AG04449 (cell line): Measurements from ENCODE around the gene SLIT3.

Source experiments
- CTCF ChIA-PET: fragments of 350-600 bp; formaldehyde crosslinking; extraction: SDS; loops from one replicate; lab custom pipeline; 2021; ENCODE audit warnings: antibody characterized with exemption; lab: Yijun Ruan, JAX
- POLR2A ChIA-PET: fragments of 400-600, 350-600 bp; formaldehyde crosslinking; extraction: SDS; loops from one replicate; lab custom pipeline; 2020; ENCODE audit warnings: antibody characterized with exemption, inconsistent platforms; lab: Yijun Ruan, JAX
- DNase-seq: peaks from one replicate; pipeline ENCODE4 v3.0.0-alpha.2; 2010; ENCODE audit warnings: low read depth, low spot score
- H3K4me3 ChIP-seq: 2 replicates; pipeline ENCODE4 v1.5.1; 2011; ENCODE audit warnings: low read depth, mild to moderate bottlenecking, control low read depth, low read length
- TF ChIP-seq, protein P1 (sequence below): IDR thresholded peaks from one replicate; pipeline ENCODE4 v1.5.1; 2011; ENCODE audit warnings: mild to moderate bottlenecking, moderate library complexity, low read length, control low read depth, inconsistent platforms; ENCODE audit not compliant: insufficient read depth; ENCODE audit errors: missing control alignments

SLIT3 gene

DNA sequence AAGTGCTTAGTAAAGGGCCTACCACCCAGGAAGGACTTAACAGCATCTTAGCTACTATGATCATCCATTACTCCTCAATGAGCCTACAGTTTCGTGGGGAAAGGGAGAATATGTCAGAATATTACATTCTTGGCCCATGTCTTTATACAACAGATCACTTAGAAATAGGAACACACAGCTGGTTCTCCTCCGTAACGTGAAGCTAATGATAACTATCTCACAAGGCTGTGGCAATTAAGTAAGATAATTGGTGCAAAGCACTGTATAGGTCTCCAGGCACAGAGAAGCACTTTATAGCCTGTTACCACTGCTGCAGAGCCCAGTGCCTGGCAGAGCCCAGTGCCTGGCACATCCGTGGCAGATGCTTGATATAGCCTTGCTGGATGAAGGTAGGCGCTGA, 347.6 kb downstream of the SLIT3 start:
- no peak overlapping the region for H3K4me3 ChIP-seq
- CTCF ChIA-PET, result interaction anchor here (1.3 kb wide), 1 partner anchor 629 kb away, joined by 4 read pairs; no protein-coding TSS in a partner anchor
- DNase-seq, result no peak
- POLR2A ChIA-PET, result no interaction called here
- TF ChIP-seq, protein P1, sequence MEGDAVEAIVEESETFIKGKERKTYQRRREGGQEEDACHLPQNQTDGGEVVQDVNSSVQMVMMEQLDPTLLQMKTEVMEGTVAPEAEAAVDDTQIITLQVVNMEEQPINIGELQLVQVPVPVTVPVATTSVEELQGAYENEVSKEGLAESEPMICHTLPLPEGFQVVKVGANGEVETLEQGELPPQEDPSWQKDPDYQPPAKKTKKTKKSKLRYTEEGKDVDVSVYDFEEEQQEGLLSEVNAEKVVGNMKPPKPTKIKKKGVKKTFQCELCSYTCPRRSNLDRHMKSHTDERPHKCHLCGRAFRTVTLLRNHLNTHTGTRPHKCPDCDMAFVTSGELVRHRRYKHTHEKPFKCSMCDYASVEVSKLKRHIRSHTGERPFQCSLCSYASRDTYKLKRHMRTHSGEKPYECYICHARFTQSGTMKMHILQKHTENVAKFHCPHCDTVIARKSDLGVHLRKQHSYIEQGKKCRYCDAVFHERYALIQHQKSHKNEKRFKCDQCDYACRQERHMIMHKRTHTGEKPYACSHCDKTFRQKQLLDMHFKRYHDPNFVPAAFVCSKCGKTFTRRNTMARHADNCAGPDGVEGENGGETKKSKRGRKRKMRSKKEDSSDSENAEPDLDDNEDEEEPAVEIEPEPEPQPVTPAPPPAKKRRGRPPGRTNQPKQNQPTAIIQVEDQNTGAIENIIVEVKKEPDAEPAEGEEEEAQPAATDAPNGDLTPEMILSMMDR, result no peak

DNA sequence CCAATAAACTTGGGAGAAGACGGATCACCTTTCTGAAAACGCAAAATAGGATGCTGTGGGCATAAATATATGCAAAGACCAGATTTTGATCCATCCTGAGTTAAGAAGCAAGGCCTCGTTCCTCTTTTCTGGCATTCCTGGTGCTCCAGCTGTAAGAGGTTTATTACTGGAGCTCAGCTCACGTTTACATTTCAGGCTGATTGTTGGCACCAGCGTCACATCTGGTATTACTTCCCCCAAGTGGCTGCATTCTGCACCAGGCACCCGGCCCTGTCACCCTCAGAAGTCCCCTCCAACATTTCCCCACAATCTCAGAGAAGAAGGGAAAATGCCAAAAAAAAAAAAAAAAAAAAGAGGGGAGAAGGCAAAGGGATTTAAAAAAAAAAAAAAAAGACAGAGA, 348.7 kb downstream of the SLIT3 start:
- POLR2A ChIA-PET, result no interaction called here

DNA sequence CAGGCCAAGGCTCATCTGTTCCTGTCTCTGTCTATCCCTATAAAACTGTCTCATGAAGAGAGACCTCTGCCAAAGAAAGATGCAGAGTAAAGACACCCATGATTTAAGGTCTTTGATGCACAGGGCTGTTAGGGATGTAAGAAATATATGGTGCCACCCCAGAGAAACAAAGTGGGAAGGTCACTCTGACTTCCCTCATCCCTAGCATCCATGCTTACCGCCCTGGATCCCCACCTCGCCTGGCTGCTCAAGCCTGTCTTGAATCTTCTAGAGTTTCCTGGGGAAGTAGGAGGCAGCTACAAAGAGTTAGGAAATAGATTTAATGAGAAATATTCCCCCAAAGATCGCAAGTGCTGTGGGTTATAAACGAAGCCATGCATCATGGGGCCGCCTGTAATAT, 349.2 kb downstream of the SLIT3 start:
- CTCF ChIA-PET, result interaction anchor here (5.6 kb wide), 1 partner anchor 8 kb away, joined by 52 read pairs; no protein-coding TSS in a partner anchor
- H3K4me3 ChIP-seq, result no peak overlapping the region
- POLR2A ChIA-PET, result no interaction called here

More for the DNA sequence above, 348.7 kb downstream of the SLIT3 start:
- no peak overlapping the region for H3K4me3 ChIP-seq
- no peak for DNase-seq
- TF ChIP-seq, protein P1, result no peak
- CTCF ChIA-PET, result no interaction called here

DNA sequence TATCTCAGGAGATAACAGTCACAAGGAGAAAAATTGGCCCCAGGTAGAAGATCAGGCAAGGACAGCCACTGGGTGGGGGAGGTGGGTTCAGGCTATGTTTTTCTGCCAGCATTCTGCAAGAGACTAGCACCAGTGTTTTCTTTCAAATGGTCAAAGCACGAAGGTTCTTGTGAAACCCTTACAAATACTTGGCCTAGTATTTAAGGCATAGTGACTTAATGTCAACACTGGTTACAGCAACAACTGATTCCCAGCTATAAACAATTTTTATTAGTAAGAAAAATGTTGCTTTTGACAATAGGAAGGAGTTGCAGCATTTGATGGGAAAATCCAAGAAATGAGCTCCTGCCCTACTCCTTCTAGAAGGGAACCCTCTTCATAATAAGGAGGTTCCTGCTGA, 349.6 kb downstream of the SLIT3 start:
- POLR2A ChIA-PET, result no interaction called here
- DNase-seq, result no peak
- TF ChIP-seq, protein P1, result no peak
- CTCF ChIA-PET, result interaction anchor here (5.6 kb wide), 1 partner anchor 9 kb away, joined by 52 read pairs; no protein-coding TSS in a partner anchor
- no peak overlapping the region for H3K4me3 ChIP-seq

More for the DNA sequence above, 349.2 kb downstream of the SLIT3 start:
- TF ChIP-seq, protein P1, result no peak
- no peak for DNase-seq

DNA sequence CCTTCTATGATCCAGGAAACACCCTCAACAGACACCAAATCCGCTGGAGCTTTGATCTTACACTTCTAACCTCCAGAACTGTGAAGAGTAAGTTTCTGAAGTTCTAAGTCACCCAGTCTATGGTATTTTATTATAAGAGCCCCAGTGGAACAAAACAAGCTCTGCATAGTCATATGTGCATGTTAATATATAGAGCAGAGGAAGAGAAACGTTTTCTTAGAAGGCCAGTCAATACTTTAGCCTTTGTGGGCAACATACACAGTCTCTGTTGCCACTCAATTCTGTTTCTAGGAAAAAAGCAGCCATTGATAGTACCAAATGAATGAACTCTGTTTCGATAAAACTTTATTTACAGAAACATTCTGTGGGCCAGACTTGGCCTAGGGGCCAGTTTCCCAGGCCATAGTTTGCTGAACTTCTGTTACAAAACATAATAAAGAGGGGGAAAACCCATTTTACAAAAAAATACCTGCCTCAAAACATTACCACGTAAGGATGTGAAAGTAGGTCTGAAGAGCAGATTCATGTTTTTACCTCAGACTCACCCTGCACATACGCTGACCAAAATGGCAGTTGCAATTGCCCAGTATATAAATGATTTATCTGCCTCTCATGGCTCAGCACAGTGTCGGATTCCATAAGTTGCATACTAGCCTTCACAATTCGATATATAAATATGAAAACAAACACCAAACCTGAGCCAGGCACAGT, 350.5 kb downstream of the SLIT3 start:
- ChIA-PET POLR2A (no interaction called here), CTCF (interaction anchor here (1.4 to 5.6 kb wide), 4 partner anchors 10 to 351 kb away, joined by 3 to 52 read pairs (median 12); partner anchors contain the start of gene SLIT3)
- TF ChIP-seq, protein P1, result no peak
- H3K4me3 ChIP-seq, result no peak overlapping the region
- no peak for DNase-seq

DNA sequence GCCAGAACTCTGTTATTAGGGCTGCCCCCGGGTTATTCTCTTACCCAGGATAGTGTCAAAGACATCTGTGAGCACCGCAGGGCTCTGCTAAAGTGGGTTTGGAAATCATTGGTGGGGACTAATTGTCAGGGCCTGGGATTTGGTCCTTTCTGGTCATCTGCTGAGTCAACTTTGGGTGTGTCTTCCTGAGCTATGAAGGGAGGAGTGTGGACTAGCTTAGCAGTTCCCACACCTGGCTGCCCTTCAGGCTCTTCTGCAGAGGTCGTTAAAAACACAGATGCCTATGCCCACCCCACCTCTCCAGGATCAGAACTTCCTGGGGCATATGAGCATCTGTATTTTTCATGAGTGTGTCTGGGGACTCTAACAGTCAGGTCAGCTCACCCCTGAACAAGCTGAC, 352.2 kb downstream of the SLIT3 start:
- TF ChIP-seq, protein P1, result no peak
- DNase-seq, result no peak
- ChIA-PET CTCF (interaction anchor here (0.9 to 7.1 kb wide), 11 partner anchors 9 to 633 kb away, joined by 3 to 60 read pairs (median 10); partner anchors contain the start of genes SLIT3 and SPDL1), POLR2A (no interaction called here)
- H3K4me3 ChIP-seq, result no peak overlapping the region
